Measurements from ENCODE around the gene NPAS3.

The NPAS3 gene

DNA sequence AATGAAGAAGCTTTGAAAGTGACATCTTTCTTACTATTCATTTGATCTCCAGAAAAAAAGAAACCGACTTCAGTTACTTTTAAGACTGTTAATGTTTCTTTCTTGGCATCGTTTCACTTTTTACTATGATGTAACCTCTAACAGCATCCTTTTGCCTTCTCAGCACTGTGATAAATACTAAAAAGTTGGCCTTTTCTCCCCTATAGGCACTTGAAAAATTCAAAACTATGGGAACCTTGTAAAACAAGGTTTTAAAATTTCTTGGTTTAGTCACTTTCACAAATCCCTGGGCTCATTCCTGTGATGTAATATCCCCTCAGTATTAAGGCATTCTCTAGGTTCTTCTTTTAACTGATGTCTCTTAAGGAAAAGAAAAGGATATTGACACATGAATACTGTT lies 730.4 kb downstream of the NPAS3 start:
- no peaks in the 10 kb centered on the region for H3K79me2 ChIP-seq (ENCODE audit: control insufficient read depth, insufficient read depth, low read length, poor library complexity)
- no peak overlapping the region for H3K14ac ChIP-seq (ENCODE audit: low read length)
- no peaks in the 10 kb centered on the region for H3K79me1 ChIP-seq (ENCODE audit: low read length)
- no peaks in the 10 kb centered on the region for H3K4me1 ChIP-seq (ENCODE audit: control insufficient read depth in 1 of 2, insufficient read depth in 2 of 2, low read length in 2 of 2)
- no peak overlapping the region for H3K4me2 ChIP-seq (ENCODE audit: low read length)
- H3K4me3 ChIP-seq (ENCODE audit: low read depth, low read length), result no peak overlapping the region
- H3K36me3 ChIP-seq (ENCODE audit: control insufficient read depth in 1 of 2, insufficient read depth in 2 of 2, low read length in 2 of 2), result no peaks in the 10 kb centered on the region
- H3K27ac ChIP-seq (ENCODE audit: low read depth, low read length), result no peak overlapping the region
- no peak overlapping the region for H3K18ac ChIP-seq (ENCODE audit: low read length)
- no peak overlapping the region for H2BK12ac ChIP-seq (ENCODE audit: low read length)
- no peak overlapping the region for H2BK120ac ChIP-seq (ENCODE audit: insufficient read depth, low read length, poor library complexity)
- H3K9me3 ChIP-seq (ENCODE audit: insufficient read depth, low read depth, low read length), result no peaks in the 10 kb centered on the region
- WGBS (ENCODE audit: extremely low coverage, insufficient coverage, insufficient read length), result no CpG with 5 or more reads among the region's 2 CpGs
- no peak overlapping the region for H3K9ac ChIP-seq (ENCODE audit: low read length)
- no peak overlapping the region for H3K23ac ChIP-seq (ENCODE audit: low read length)
- H2AK5ac ChIP-seq (ENCODE audit: low read length), result no peak overlapping the region
- no peak overlapping the region for H4K8ac ChIP-seq (ENCODE audit: low read depth, low read length)
- no peak overlapping the region for H4K12ac ChIP-seq (ENCODE audit: low read depth, low read length)
- H2AFZ ChIP-seq (ENCODE audit: insufficient read depth, low read length, poor library complexity), result no peak overlapping the region
- no peak overlapping the region for H4K91ac ChIP-seq (ENCODE audit: low read depth, low read length)
- no peak overlapping the region for H3K4ac ChIP-seq (ENCODE audit: low read depth, low read length)
- H3K27me3 ChIP-seq (ENCODE audit: insufficient read depth, low read length), result no peaks in the 10 kb centered on the region
- DNase-seq, result no peak
- no peak overlapping the region for H2BK5ac ChIP-seq (ENCODE audit: low read depth, low read length, poor library complexity)

DNA sequence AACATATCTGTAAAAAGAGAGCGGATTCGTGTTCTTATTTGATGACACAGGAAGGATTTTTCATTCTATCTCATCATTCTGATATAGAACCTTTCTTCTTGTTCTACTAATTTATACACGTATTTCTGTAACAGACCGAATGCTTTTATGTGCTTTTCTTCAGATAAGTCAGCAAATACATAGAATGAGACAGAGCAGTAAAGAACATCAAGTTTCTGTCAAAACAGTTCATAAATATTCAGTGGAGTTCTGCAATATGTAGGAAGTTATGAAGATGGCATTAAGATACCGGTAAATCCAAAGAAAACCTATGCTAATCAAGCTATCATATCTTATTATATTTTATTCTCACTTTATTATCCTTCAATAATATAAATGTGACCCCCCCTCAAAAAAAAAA lies 731.6 kb downstream of the NPAS3 start:
- Histone ChIP-seq H2BK120ac (ENCODE audit: insufficient read depth, low read length, poor library complexity) (no peak overlapping the region), H3K9me3 (ENCODE audit: insufficient read depth, low read depth, low read length) (no peaks in the 10 kb centered on the region), H4K8ac (ENCODE audit: low read depth, low read length) (no peak overlapping the region), H3K23ac (ENCODE audit: low read length) (no peak overlapping the region), H3K79me1 (ENCODE audit: low read length) (no peaks in the 10 kb centered on the region), H3K27me3 (ENCODE audit: insufficient read depth, low read length) (no peaks in the 10 kb centered on the region), H2AK5ac (ENCODE audit: low read length) (no peak overlapping the region), H3K4ac (ENCODE audit: low read depth, low read length) (no peak overlapping the region), H3K36me3 (ENCODE audit: control insufficient read depth in 1 of 2, insufficient read depth in 2 of 2, low read length in 2 of 2) (no peaks in the 10 kb centered on the region), H3K27ac (ENCODE audit: low read depth, low read length) (no peak overlapping the region), H3K14ac (ENCODE audit: low read length) (no peak overlapping the region), H2BK5ac (ENCODE audit: low read depth, low read length, poor library complexity) (no peak overlapping the region), H3K79me2 (ENCODE audit: control insufficient read depth, insufficient read depth, low read length, poor library complexity) (no peaks in the 10 kb centered on the region), H3K9ac (ENCODE audit: low read length) (no peak overlapping the region), H2AFZ (ENCODE audit: insufficient read depth, low read length, poor library complexity) (no peak overlapping the region), H4K91ac (ENCODE audit: low read depth, low read length) (no peak overlapping the region), H2BK12ac (ENCODE audit: low read length) (no peak overlapping the region), H3K4me3 (ENCODE audit: low read depth, low read length) (no peak overlapping the region), H3K4me1 (ENCODE audit: control insufficient read depth in 1 of 2, insufficient read depth in 2 of 2, low read length in 2 of 2) (no peaks in the 10 kb centered on the region), H3K4me2 (ENCODE audit: low read length) (no peak overlapping the region), H3K18ac (ENCODE audit: low read length) (no peak overlapping the region), H4K12ac (ENCODE audit: low read depth, low read length) (no peak overlapping the region)
- no CpG with 5 or more reads among the region's 5 CpGs for WGBS (ENCODE audit: extremely low coverage, insufficient coverage, insufficient read length)
- no peak for DNase-seq

DNA sequence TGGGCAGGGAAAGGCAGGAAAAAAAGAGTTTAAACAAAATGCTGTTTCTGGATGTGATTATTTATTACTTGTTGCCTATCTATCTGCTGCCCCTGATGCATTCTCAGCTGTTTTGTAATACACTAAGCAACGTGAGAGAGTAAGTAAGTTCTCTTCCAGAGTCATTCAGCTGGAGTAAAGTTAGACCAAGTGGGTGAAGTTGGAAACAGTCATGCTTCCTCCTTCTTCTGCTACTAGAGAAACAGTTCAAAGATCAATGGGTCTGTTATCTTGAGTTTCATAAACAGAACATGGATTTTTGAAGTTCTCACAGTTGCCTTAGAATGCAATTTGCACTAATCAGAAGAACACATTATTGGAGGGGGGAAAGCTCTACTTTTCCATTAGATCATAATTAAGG lies 732.9 kb downstream of the NPAS3 start:
- Histone ChIP-seq H3K9ac (ENCODE audit: low read length) (no peak overlapping the region), H4K8ac (ENCODE audit: low read depth, low read length) (no peak overlapping the region), H3K14ac (ENCODE audit: low read length) (no peak overlapping the region), H4K12ac (ENCODE audit: low read depth, low read length) (no peak overlapping the region), H3K18ac (ENCODE audit: low read length) (no peak overlapping the region), H3K79me1 (ENCODE audit: low read length) (no peaks in the 10 kb centered on the region), H3K4me1 (ENCODE audit: control insufficient read depth in 1 of 2, insufficient read depth in 2 of 2, low read length in 2 of 2) (peaks cover 0 to 3% of the 10 kb centered on the region in 2 experiments), H3K36me3 (ENCODE audit: control insufficient read depth in 1 of 2, insufficient read depth in 2 of 2, low read length in 2 of 2) (no peaks in the 10 kb centered on the region), H3K4me2 (ENCODE audit: low read length) (no peak overlapping the region), H2BK5ac (ENCODE audit: low read depth, low read length, poor library complexity) (no peak overlapping the region), H3K9me3 (ENCODE audit: insufficient read depth, low read depth, low read length) (no peaks in the 10 kb centered on the region), H3K27ac (ENCODE audit: low read depth, low read length) (no peak overlapping the region), H3K23ac (ENCODE audit: low read length) (no peak overlapping the region), H2AK5ac (ENCODE audit: low read length) (no peak overlapping the region), H3K4me3 (ENCODE audit: low read depth, low read length) (no peak overlapping the region), H2BK12ac (ENCODE audit: low read length) (no peak overlapping the region), H2BK120ac (ENCODE audit: insufficient read depth, low read length, poor library complexity) (no peak overlapping the region), H3K79me2 (ENCODE audit: control insufficient read depth, insufficient read depth, low read length, poor library complexity) (no peaks in the 10 kb centered on the region), H3K27me3 (ENCODE audit: insufficient read depth, low read length) (no peaks in the 10 kb centered on the region), H2AFZ (ENCODE audit: insufficient read depth, low read length, poor library complexity) (no peak overlapping the region), H4K91ac (ENCODE audit: low read depth, low read length) (no peak overlapping the region), H3K4ac (ENCODE audit: low read depth, low read length) (no peak overlapping the region)
- WGBS (ENCODE audit: extremely low coverage, insufficient coverage, insufficient read length), result no CpG with 5 or more reads among the region's 1 CpG
- DNase-seq, result no peak

DNA sequence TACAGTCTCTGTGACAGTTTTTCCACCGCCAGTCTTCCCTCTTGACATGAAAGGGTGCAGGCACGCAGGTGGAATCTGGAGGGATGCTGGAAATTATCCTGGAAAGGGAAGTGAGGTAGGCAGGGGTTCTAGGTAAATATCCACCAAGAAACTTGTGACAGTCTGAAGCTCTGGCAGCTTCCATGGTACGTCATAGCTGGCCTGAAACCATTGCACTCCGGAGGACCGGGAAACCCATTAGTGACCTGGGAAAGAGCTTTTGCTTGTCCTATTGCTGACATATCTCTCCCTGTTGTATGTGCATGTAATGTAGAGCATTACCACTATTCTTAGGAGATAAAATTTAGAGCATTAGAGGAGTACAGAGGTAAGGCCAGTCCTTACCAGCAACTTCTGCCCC lies 736.2 kb downstream of the NPAS3 start:
- DNase-seq, result no peak

More for the DNA sequence above, 736.2 kb downstream of the NPAS3 start:
- Histone ChIP-seq H4K12ac (ENCODE audit: low read depth, low read length) (no peak overlapping the region), H3K4me3 (ENCODE audit: low read depth, low read length) (no peak overlapping the region), H2AFZ (ENCODE audit: insufficient read depth, low read length, poor library complexity) (no peak overlapping the region), H4K91ac (ENCODE audit: low read depth, low read length) (no peak overlapping the region), H4K8ac (ENCODE audit: low read depth, low read length) (no peak overlapping the region), H2AK5ac (ENCODE audit: low read length) (no peak overlapping the region), H3K4ac (ENCODE audit: low read depth, low read length) (no peak overlapping the region), H3K9me3 (ENCODE audit: insufficient read depth, low read depth, low read length) (no peaks in the 10 kb centered on the region), H3K4me1 (ENCODE audit: control insufficient read depth in 1 of 2, insufficient read depth in 2 of 2, low read length in 2 of 2) (peaks cover 0 to 6% of the 10 kb centered on the region in 2 experiments), H3K23ac (ENCODE audit: low read length) (no peak overlapping the region), H3K14ac (ENCODE audit: low read length) (no peak overlapping the region), H3K79me2 (ENCODE audit: control insufficient read depth, insufficient read depth, low read length, poor library complexity) (no peaks in the 10 kb centered on the region), H3K27me3 (ENCODE audit: insufficient read depth, low read length) (no peaks in the 10 kb centered on the region), H3K18ac (ENCODE audit: low read length) (no peak overlapping the region), H2BK12ac (ENCODE audit: low read length) (no peak overlapping the region), H3K36me3 (ENCODE audit: control insufficient read depth in 1 of 2, insufficient read depth in 2 of 2, low read length in 2 of 2) (no peaks in the 10 kb centered on the region), H3K79me1 (ENCODE audit: low read length) (no peaks in the 10 kb centered on the region), H3K4me2 (ENCODE audit: low read length) (no peak overlapping the region), H3K27ac (ENCODE audit: low read depth, low read length) (no peak overlapping the region), H2BK5ac (ENCODE audit: low read depth, low read length, poor library complexity) (no peak overlapping the region), H3K9ac (ENCODE audit: low read length) (no peak overlapping the region), H2BK120ac (ENCODE audit: insufficient read depth, low read length, poor library complexity) (no peak overlapping the region)
- no CpG with 5 or more reads among the region's 5 CpGs for WGBS (ENCODE audit: extremely low coverage, insufficient coverage, insufficient read length)

Data from trophoblast cell (in vitro differentiated cells and primary cell).